OCI-LY3 (cell line): Measurements from ENCODE around the gene SH2D3A.
"Not testable (repeated sequence)": the region's sequence is repeated elsewhere in the genome, so short reads cannot be mapped to it uniquely, and the experiment has no call there.

Experiments used
- H2AFZ ChIP-seq: fragments of 200-600, 300-600 bp; shearing (Covaris generic); 2 replicates; pipeline ENCODE4 v1.6.0; 2014; ENCODE audit warnings: antibody characterized with exemption, low read depth, low read length
- H3K27ac ChIP-seq: fragments of 200-600, 300-600 bp; sonication (generic); 2 replicates; pipeline ENCODE4 v1.5.1; 2014; ENCODE audit warnings: mild to moderate bottlenecking, low read length, moderate library complexity, mixed read lengths
- H3K27me3 ChIP-seq: fragments of 200-600, 300-600 bp; sonication (generic); 2 replicates; pipeline ENCODE4 v1.6.1; 2014; ENCODE audit warnings: low read depth, low read length, mixed read lengths
- H3K36me3 ChIP-seq: fragments of 200-600, 300-600 bp; sonication (generic); replicated peaks from 2 replicates; pipeline ENCODE3; 2014; ENCODE audit warnings: low read depth, low read length, mixed read lengths
- H3K4me1 ChIP-seq: fragments of 300-600, 200-600 bp; sonication (generic); 2 replicates; pipeline ENCODE4 v1.6.1; 2014; ENCODE audit warnings: low read length, mixed read lengths
- H3K4me2 ChIP-seq: fragments of 200-600, 300-600 bp; sonication (generic); 2 replicates; pipeline ENCODE4 v1.6.1; 2014; ENCODE audit warnings: low read length, mixed read lengths
- H3K4me3 ChIP-seq: fragments of 300-600, 200-600 bp; sonication (generic); 2 replicates; pipeline ENCODE4 v1.5.1; 2014; ENCODE audit warnings: antibody characterized with exemption, mild to moderate bottlenecking, low read length, moderate library complexity
- H3K79me2 ChIP-seq: fragments of 300-600, 200-600 bp; shearing (Covaris generic); 2 replicates; pipeline ENCODE4 v1.6.1; 2014; ENCODE audit warnings: mild to moderate bottlenecking, low read length, mixed read lengths
- H3K9ac ChIP-seq: fragments of 300-600, 200-600 bp; shearing (Covaris generic); 2 replicates; pipeline ENCODE4 v1.6.0; 2014; ENCODE audit warnings: mild to moderate bottlenecking, low read length, moderate library complexity
- H3K9me3 ChIP-seq: fragments of 200-600, 300-600 bp; shearing (Covaris generic); 2 replicates; pipeline ENCODE4 v1.6.1; 2014; ENCODE audit warnings: low read length, mixed read lengths; ENCODE audit not compliant: insufficient read depth
- H4K20me1 ChIP-seq: fragments of 200-600, 300-600 bp; sonication (generic); 2 replicates; pipeline ENCODE4 v1.6.1; 2016; ENCODE audit warnings: low read length, mixed read lengths; ENCODE audit not compliant: insufficient read depth
- EZH2phosphoT487 ChIP-seq: fragments of 200-600 bp; shearing (Covaris generic); IDR thresholded peaks from 2 replicates; pipeline ENCODE4 v1.6.1; 2018; ENCODE audit warnings: antibody characterized with exemption, mixed run types, low read depth
- TF ChIP-seq, protein P1 (sequence below): fragments of 200-600, 300-600 bp; sonication (generic); IDR thresholded peaks from 2 replicates; pipeline ENCODE4 v1.5.1; 2014; ENCODE audit warnings: antibody characterized with exemption, low read length, low read depth

SH2D3A gene

DNA sequence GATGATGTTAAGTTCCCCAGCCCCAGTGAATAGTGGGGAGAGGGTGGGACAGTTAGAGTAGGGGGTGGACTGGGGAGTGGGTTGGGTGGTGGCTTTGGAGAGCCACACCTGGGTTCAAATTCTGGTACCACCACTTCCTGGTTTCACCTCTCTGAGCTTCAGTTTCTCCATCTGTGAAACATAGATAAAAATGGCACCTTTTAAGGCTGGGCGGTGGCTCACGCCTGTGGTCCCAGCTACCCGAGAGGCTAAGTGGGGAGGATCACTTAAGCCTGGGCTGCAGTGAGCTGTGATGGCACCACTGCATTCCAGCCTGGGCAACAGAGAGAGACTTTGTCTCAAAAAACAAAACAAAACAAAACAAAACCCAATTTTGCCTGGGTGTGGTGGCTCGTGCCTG is 11.2 kb upstream of the SH2D3A start:
- Histone ChIP-seq H4K20me1 (peaks cover 86% of the 10 kb centered on the region), H3K27ac (no peak overlapping the region), H3K27me3 (no peaks in the 10 kb centered on the region), H3K36me3 (peaks cover 36% of the 10 kb centered on the region), H3K4me1 (peaks cover 30% of the 10 kb centered on the region), H3K4me3 (no peak overlapping the region), H3K4me2 (no peak overlapping the region), H3K9ac (no peak overlapping the region), H3K79me2 (peaks cover 93% of the 10 kb centered on the region), H2AFZ (no peak overlapping the region), H3K9me3 (no peaks in the 10 kb centered on the region)
- TF ChIP-seq, protein P1, sequence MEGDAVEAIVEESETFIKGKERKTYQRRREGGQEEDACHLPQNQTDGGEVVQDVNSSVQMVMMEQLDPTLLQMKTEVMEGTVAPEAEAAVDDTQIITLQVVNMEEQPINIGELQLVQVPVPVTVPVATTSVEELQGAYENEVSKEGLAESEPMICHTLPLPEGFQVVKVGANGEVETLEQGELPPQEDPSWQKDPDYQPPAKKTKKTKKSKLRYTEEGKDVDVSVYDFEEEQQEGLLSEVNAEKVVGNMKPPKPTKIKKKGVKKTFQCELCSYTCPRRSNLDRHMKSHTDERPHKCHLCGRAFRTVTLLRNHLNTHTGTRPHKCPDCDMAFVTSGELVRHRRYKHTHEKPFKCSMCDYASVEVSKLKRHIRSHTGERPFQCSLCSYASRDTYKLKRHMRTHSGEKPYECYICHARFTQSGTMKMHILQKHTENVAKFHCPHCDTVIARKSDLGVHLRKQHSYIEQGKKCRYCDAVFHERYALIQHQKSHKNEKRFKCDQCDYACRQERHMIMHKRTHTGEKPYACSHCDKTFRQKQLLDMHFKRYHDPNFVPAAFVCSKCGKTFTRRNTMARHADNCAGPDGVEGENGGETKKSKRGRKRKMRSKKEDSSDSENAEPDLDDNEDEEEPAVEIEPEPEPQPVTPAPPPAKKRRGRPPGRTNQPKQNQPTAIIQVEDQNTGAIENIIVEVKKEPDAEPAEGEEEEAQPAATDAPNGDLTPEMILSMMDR, result no peak
- TF ChIP-seq EZH2phosphoT487, result no peak

DNA sequence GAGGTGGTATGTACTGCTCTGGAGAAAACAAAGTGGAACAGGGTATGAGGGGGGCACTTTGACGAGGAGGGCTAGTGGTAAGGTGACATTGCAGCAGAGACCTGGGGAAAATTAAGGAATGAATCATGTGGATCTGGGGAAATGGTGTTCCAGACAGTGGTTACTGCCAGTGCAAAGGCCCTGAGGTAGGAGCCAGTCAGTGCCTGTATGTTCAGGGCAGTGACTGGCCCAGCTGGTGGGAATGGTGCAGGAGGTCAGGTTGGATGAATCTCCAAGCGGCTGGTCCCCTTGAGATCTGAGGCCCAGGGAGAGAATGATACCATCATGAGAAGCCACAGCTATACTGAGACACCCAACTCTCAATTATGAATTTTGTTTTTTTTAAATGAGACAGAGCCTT is 10.2 kb upstream of the SH2D3A start:
- Histone ChIP-seq H3K4me1 (peaks cover 23% of the 10 kb centered on the region), H4K20me1 (peaks cover 78% of the 10 kb centered on the region), H3K9me3 (no peaks in the 10 kb centered on the region), H3K4me2 (no peak overlapping the region), H3K79me2 (peaks cover 92% of the 10 kb centered on the region), H3K27ac (no peak overlapping the region), H3K36me3 (peaks cover 38% of the 10 kb centered on the region), H3K27me3 (no peaks in the 10 kb centered on the region), H2AFZ (no peak overlapping the region), H3K4me3 (no peak overlapping the region), H3K9ac (no peak overlapping the region)
- TF ChIP-seq, protein P1, result no peak
- TF ChIP-seq EZH2phosphoT487, result no peak

DNA sequence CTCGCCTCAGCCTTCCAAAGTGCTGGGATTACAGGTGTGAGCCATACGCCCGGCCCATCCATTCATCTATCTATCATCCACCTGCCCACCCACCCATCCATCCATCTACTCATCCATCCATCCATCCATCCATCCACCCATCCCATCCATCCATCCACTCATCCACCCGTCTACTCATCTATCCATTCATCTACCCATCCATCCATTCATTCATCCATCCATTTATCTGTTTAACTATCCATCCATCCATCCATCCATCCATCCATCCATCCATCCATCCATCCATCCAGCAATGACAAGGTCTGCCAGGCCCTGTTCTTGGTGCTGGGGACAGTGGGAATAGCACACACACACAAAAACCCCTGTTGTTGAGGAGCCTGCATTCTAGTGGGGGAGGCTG is 9.8 kb upstream of the SH2D3A start:
- no peak for TF ChIP-seq EZH2phosphoT487
- TF ChIP-seq, protein P1, result no peak
- no peak overlapping the region for H3K27ac ChIP-seq
- H2AFZ ChIP-seq, result no peak overlapping the region
- H3K9ac ChIP-seq, result no peak overlapping the region
- peaks cover 24% of the 10 kb centered on the region for H3K4me1 ChIP-seq
- H3K4me3 ChIP-seq, result no peak overlapping the region
- no peaks in the 10 kb centered on the region for H3K9me3 ChIP-seq
- H3K27me3 ChIP-seq, result no peaks in the 10 kb centered on the region
- H3K4me2 ChIP-seq, result no peak overlapping the region
- H3K36me3 ChIP-seq, result peaks cover 36% of the 10 kb centered on the region
- peaks cover 76% of the 10 kb centered on the region for H4K20me1 ChIP-seq
- peaks cover 89% of the 10 kb centered on the region for H3K79me2 ChIP-seq

DNA sequence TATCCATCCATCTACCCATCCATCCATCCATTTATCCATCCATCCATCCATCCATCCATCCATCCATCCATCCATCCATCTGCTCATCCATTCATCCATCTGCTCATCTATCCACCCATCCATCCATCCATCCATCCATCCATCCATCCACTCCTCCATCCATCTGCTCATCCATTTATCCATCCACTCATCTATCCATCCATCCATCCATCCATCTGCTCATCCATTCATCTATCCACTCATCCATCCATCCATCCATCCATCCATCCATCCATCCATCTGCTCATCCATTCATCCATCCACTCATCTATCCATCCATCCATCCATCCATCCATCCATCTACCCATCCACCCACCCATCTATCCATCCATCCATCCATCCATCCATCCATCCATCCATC is 8.8 kb upstream of the SH2D3A start:
- Histone ChIP-seq H3K79me2 (peaks cover 80% of the 10 kb centered on the region), H3K36me3 (peaks cover 28% of the 10 kb centered on the region), H3K4me1 (peaks cover 24% of the 10 kb centered on the region), H4K20me1 (peaks cover 66% of the 10 kb centered on the region)
- not testable (repeated sequence) for H3K9ac ChIP-seq, H3K4me3 ChIP-seq, H3K27ac ChIP-seq, H3K9me3 ChIP-seq, H2AFZ ChIP-seq, H3K4me2 ChIP-seq, H3K27me3 ChIP-seq
